Natural killer cell (primary cell): ENCODE data around the gene EFCAB6. TPM values are rescaled to one million over a fixed set of nuclear protein-coding genes. Genes with fewer than 3 reads are reported as not detected.

Source experiments
- ATAC-seq, 3 donors: fragments of 150-1000 bp in 2 of 3; fragments of 200-7000 bp in 1 of 3; cut with Tn5 transposase; 1 replicate in 1 of 3; 2 replicates in 2 of 3; pipeline ENCODE4 v1.10.0; 2021; ENCODE audit warnings: mild to moderate bottlenecking in 2 of 3, moderate library complexity in 2 of 3
- DNase-seq, 2 donors: peaks; one replicate each; pipeline versions ENCODE4 v3.0.0 to v3.0.0-alpha.2; 2013 to 2021; ENCODE audit warnings: mixed read lengths in 1 of 2
- H3K27ac ChIP-seq: one replicate; pipeline ENCODE4 v1.5.1; 2013; ENCODE audit warnings: mild to moderate bottlenecking, low read length
- H3K27me3 ChIP-seq: one replicate; pipeline ENCODE4 v1.6.1; 2013; ENCODE audit warnings: low read length; ENCODE audit not compliant: control insufficient read depth, insufficient read depth
- H3K36me3 ChIP-seq: one replicate; pipeline ENCODE4 v1.6.1; 2013; ENCODE audit warnings: low read length; ENCODE audit not compliant: control insufficient read depth, insufficient read depth
- H3K4me1 ChIP-seq: one replicate; pipeline ENCODE4 v1.6.1; 2013; ENCODE audit warnings: low read length; ENCODE audit not compliant: control insufficient read depth, insufficient read depth
- H3K4me3 ChIP-seq: one replicate; pipeline ENCODE4 v1.5.1; 2013; ENCODE audit warnings: low read length
- H3K9me3 ChIP-seq: one replicate; pipeline ENCODE4 v1.6.1; 2013; ENCODE audit warnings: low read length; ENCODE audit not compliant: control insufficient read depth, insufficient read depth
- H3K27ac Mint-ChIP-seq, 2 donors: one replicate each; pipeline ENCODE4 v1.8.0; 2022; ENCODE audit warnings: mild to moderate bottlenecking in 2 of 2, mixed read lengths in 2 of 2, moderate library complexity in 1 of 2
- H3K27me3 Mint-ChIP-seq, 2 donors: one replicate each; pipeline ENCODE4 v1.8.0; 2022; ENCODE audit warnings: low read depth in 2 of 2, mixed read lengths in 2 of 2
- H3K36me3 Mint-ChIP-seq: one replicate; pipeline ENCODE4 v1.8.0; 2022; ENCODE audit warnings: mixed read lengths
- H3K4me1 Mint-ChIP-seq, 2 donors: one replicate each; pipeline ENCODE4 v1.8.0; 2022; ENCODE audit warnings: mixed read lengths in 2 of 2
- H3K4me3 Mint-ChIP-seq: one replicate; pipeline ENCODE4 v1.8.0; 2022; ENCODE audit warnings: mild to moderate bottlenecking, moderate library complexity, mixed read lengths
- H3K9me3 Mint-ChIP-seq, 2 donors: one replicate each; pipeline ENCODE4 v1.8.0; 2022; ENCODE audit warnings: mixed read lengths in 2 of 2
- CTCF ChIP-seq: fragments of 200-600 bp; IDR thresholded peaks from one replicate; pipeline ENCODE4 v1.8.0; 2022; ENCODE audit warnings: antibody characterized with exemption
- WGBS: methylation state at CpG from one replicate; pipeline ENCODE4 v1.1.7; 2013; ENCODE audit warnings: missing lambda C conversion rate; ENCODE audit not compliant: insufficient coverage; 5-methylcytosine and 5-hydroxymethylcytosine counted together
- intact Hi-C: fragments of 100-400 bp; cut with micrococcal nuclease; formaldehyde crosslinking; loops from one replicate; pipeline ENCODE4 v1.14.2; 2022
- total RNA-seq, 4 donors: library from RNA; stranded (reverse); fragments of 120-200 nt in 1 of 4; gene quantifications; one replicate each; pipeline versions ENCODE4 v1.2.3 to v1.2.4, GENCODE V29; 2013 to 2022

The EFCAB6 gene
- total RNA-seq, 3 donors from 2014 or later (not counting 1 experiment from before 2014, with no cell fraction given): 0.23 to 0.35 (median 0.26) TPM

GRCh38 chr22:43642319-43643206 lies 169.5 kb downstream of the EFCAB6 start:
- H3K9me3 Mint-ChIP-seq: peaks cover 6 to 8% of the 10 kb centered on the region in 2 donors
- Histone ChIP-seq H3K4me1 (no peaks in the 10 kb centered on the region), H3K9me3 (no peaks in the 10 kb centered on the region), H3K27me3 (no peaks in the 10 kb centered on the region), H3K27ac (no peak overlapping the region), H3K4me3 (no peak overlapping the region), H3K36me3 (no peaks in the 10 kb centered on the region)
- intact Hi-C loops: no loop called here
- ATAC-seq: no peak
- H3K4me1 Mint-ChIP-seq: no peaks in the 10 kb centered on the region
- H3K27me3 Mint-ChIP-seq: peaks cover 2 to 20% of the 10 kb centered on the region in 2 donors
- no peak overlapping the region for H3K4me3 Mint-ChIP-seq
- no peak for DNase-seq
- peaks cover 11% of the 10 kb centered on the region for H3K36me3 Mint-ChIP-seq
- no peak overlapping the region for H3K27ac Mint-ChIP-seq
- WGBS: 32% methylated on average over 11 of the region's 11 CpGs
- TF ChIP-seq CTCF: no peak

GRCh38 chr22:43639228-43639948 lies 172.7 kb downstream of the EFCAB6 start:
- H3K27ac Mint-ChIP-seq: no peak overlapping the region
- Histone ChIP-seq H3K4me1 (no peaks in the 10 kb centered on the region), H3K27ac (no peak overlapping the region), H3K9me3 (no peaks in the 10 kb centered on the region), H3K36me3 (no peaks in the 10 kb centered on the region), H3K4me3 (no peak overlapping the region), H3K27me3 (no peaks in the 10 kb centered on the region)
- WGBS: 90% methylated on average over 1 of the region's 3 CpGs
- TF ChIP-seq CTCF: no peak
- peaks cover 6 to 8% of the 10 kb centered on the region in 2 donors for H3K9me3 Mint-ChIP-seq
- peaks cover 11% of the 10 kb centered on the region for H3K36me3 Mint-ChIP-seq
- H3K4me1 Mint-ChIP-seq: no peaks in the 10 kb centered on the region
- ATAC-seq (no peak), DNase-seq (no peak)
- no peak overlapping the region for H3K4me3 Mint-ChIP-seq
- intact Hi-C loops: no loop called here
- peaks cover 0 to 14% of the 10 kb centered on the region in 2 donors for H3K27me3 Mint-ChIP-seq

GRCh38 chr22:43637275-43638260 lies 174.5 kb downstream of the EFCAB6 start:
- DNase-seq: no peak
- Histone ChIP-seq H3K27ac (no peak overlapping the region), H3K4me3 (no peak overlapping the region), H3K27me3 (no peaks in the 10 kb centered on the region), H3K36me3 (no peaks in the 10 kb centered on the region), H3K9me3 (no peaks in the 10 kb centered on the region), H3K4me1 (no peaks in the 10 kb centered on the region)
- Mint-ChIP-seq H3K27me3 (peaks cover 0 to 14% of the 10 kb centered on the region in 2 donors), H3K4me3 (no peak overlapping the region), H3K4me1 (no peaks in the 10 kb centered on the region), H3K36me3 (peaks cover 11% of the 10 kb centered on the region), H3K9me3 (peaks cover 6 to 8% of the 10 kb centered on the region in 2 donors), H3K27ac (no peak overlapping the region)
- TF ChIP-seq CTCF: no peak
- intact Hi-C loops: no loop called here
- 86% methylated on average over 28 of the region's 28 CpGs for WGBS
- ATAC-seq: no peak
